T-helper 2 cell (primary cell): ENCODE data around the gene KLHDC7B.

Experiments used
- DNase-seq, 5 experiments: peaks; one replicate each; pipeline versions ENCODE4 v3.0.0 to v3.0.0-alpha.2; 2012 to 2022

KLHDC7B gene

DNA sequence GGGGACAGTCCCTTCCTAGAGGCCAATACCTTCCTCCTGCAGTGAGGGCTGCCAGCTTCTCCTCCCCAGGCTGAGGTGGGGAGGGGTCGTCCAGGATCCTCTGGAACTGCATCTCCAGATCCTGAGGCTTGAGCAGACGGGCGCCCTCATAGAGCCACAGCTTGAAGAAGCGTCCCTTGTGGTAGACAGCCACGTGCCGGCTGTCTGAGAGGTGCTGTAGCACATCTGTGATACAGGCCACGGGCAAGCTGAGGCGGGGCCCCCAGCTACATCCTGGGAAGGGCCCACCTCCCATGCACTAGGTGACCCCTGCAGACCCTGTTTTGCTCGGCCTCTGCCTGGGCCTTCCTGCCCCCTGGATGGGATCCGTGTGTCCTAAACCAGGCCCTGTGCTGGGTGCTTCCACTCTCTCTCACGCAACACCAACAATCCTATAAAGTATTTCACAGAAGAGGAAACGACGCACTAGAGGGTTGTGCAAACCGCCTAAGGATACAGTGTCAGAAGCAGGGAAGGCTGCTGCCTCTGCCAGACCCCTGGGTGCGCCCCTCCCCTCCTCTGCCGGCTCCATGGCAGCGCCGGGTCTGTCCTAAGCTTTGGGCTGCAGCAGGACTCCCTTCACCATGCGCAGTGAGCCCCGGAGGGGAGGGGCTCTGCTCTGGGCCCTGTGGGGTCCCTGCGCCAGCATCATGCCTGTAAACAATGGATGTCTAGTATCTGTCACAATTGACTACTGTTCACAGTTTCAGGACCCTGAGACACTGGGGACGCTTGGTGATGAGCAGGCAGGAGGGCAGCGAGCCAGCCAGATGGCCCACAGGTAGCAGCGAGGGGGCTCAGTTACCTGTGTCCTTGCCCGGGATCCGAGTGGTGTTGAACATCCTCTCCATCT lies 28.0 kb downstream of the KLHDC7B start:
- DNase-seq, result no peak

DNA sequence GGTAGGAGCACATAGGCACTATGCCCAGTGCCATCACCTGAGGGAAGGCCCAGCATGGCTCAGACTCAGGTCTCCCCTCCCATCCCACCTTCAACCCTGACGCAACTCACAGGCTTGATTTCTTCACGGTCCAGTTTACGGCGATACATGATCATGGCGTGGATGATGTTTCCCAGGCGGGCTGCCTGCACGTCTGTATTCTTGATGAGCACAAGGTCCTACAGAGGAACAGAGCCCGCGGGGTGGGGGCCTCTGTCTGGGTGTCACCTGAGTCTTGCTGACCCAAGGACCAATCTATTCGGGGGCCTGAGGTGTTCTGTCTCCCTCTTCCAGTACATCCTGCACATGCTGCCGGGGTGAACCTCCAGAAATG lies 28.7 kb downstream of the KLHDC7B start:
- no peak for DNase-seq

DNA sequence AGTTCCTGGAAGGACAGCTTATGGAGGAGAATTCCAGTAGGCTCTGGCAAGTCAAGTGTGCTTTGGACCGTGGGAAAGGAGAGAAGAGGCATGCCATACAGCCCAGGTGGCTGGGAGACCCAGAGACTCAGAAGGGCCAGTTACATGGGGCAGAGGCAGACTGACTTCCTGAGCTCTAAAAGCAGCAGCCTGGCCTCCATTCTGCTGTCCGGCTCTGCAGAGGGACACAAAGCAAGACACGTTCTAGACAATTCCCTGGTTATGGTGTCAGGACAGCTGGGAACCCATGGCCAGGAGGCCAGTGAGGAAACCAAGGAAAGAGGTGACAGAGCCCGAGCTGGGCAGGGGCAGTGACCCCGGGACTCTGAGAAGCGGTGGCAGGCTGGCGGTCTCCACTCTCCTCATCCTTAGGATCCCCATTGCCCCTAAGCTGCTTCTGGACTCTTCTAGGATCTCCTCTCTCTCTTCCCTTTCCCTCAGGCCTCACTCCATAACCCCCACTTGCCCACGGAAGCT lies 29.8 kb downstream of the KLHDC7B start:
- no peak for DNase-seq

DNA sequence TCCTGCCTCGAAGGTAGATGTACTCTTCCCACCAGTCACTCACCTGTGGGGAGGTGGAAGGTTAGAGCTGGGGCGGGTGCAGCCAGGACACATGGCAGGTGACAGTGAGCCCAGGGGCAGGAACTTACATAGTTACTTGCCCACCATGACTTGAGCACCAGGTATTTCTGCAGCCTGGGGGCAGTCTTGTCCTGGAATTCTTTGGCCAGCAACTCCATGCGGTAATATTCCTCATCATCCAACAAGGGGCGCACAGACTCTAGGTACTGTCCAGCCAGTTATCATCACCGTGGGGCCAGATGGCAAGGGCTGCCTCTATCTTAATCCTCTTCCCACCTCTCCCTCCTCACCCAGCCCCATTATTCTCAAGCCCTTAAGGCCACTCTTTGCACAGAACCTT lies 30.4 kb downstream of the KLHDC7B start:
- DNase-seq, result peak in 1 of 5 experiments; percentile 7

DNA sequence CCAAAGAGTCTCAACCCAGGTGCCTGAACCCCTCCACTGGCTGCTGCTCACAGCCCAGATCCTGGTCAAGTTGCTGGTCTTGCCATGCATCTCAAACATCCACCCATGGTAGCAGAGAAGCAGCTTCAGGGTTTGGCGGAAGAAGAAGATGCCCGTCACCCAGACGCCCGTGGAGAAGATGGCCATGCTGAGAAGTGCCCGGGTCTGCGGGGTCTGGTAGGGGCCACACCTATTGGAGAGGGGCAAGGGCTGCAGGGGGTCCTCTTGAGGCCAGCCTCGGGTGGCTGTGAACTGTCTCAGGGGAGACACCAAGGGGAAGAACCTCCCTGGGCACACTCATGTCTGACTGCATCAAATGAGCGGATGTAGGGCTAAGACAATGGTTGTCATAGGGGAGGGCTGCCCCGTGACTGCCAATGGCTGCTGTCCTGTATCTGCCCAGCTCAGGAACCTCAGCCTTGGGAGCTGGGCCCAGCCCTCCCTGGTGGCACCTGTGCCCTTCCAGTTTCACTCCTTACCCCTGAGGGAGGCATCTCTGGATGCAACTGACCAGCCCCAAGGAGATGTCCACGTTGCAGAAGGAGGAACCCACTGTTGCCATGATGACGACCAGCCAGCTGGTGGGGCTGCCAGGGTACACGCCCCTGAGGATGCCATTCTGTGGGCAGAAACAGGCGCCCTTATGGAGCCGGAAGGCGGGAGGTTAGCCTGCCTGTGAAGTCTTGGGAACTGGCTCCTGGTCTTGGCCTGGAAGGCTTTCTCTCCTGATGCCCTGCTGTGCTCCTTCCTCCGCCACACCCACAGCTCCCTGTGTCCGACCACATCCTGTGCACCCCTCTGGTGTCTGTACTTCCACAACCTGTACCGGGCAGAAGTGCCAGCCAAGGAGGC lies 31.4 kb downstream of the KLHDC7B start:
- DNase-seq, result peak in 1 of 5 experiments; percentile 9

DNA sequence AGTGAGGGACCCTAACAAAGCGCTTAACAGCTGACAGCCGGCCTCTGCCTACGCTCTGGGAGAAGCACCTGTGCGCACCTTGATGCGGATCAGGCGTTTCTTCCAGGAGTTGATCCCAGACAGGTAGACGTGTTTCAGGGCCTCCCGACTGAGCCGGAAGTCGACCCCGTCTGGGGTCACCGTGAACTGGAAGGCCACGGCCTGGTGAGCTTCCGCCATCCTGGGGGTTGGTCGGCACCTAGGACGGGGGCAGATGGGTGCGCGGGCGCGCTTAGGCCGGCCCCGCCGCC lies 31.9 kb downstream of the KLHDC7B start:
- no peak for DNase-seq

DNA sequence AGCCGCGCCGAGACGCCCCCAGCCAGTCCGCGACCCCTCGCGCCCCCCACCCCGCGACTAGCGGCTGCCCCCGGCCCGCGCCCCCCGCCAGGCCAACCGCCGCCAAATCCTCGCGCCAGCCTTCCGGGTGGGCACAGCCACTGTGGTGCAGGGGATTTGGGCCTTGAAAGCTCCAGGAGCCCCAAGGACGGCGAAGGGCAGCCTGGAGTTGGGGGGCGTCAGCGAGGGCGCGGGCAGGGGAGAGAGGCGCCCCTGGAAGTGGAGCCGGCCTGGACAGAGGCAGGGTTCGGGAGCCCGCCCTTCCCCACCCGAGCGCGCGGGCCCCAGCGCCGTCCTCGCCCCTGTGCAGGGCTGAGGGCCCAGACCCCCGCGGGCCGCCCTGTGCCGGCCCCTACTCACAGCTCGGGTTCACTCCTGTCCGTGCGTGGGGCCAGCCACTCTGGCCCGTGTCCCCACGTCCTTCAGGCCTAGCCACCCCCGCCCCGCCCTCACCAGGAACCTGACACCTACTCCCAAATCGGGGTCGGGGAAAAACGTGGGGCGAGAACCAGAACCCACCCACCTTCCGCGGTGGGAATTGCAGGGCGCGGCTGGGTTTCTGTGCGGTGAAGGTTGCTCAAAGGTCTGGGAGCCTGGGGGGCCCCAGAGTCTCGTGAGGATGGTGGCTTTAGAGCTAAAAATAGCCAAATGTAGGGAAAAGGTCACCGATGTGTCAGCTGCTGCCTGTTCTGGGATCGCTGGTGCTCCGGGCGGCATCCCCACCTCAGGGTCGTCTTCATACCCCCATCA lies 32.5 kb downstream of the KLHDC7B start, which contains the start of gene CPT1B:
TSS of gene CPT1B (minus strand) at position 441 of the 789 bp plus-strand sequence. CDS start 512 bp downstream, outside the sequence.
- DNase-seq, result no peak

DNA sequence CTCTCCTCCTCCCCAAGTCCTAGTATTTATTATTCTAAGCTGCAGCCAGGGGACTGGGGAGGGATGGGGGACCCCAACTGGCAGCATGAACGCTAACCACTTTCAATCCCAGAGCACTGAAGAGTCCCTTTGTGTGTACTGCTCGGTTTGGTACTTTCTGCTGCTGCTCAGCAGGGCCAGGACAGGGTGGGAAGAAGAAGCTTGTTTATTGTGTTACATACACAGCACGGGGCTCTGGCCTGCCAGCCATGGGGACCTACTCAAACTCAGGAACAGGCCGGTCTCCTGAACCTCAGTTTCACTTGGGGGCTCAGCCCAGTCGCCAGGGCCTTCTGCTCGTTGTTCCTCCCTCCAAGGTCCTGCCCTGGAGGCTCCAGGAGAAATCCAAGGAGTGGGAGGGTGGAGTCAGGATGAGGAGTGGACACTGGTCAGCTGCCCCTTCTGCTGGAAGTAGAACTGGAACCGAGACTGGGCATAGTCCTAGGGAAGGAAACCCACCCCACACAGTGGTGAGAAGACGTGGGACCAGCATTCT lies 33.1 kb downstream of the KLHDC7B start:
- DNase-seq, result no peak

DNA sequence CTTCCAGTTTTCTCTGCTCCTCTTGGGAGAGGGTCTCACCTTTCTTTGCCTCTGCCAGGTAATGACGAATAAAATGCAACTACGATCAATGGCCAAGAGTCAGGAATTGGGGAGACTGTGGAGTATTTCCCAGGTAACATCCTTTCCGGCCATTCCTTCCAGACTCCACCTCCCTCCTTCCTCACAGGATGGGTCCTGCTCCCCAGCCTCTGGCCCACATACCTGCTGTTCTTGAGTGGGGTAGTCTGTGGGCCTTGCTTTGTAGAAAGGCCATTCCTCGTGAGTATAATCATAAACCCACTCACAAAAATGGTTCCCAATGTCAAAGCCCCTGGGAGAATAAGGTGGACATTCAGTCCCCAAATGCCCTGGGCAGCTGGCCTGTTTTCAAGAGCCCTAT lies 34.1 kb downstream of the KLHDC7B start:
- DNase-seq, result no peak

DNA sequence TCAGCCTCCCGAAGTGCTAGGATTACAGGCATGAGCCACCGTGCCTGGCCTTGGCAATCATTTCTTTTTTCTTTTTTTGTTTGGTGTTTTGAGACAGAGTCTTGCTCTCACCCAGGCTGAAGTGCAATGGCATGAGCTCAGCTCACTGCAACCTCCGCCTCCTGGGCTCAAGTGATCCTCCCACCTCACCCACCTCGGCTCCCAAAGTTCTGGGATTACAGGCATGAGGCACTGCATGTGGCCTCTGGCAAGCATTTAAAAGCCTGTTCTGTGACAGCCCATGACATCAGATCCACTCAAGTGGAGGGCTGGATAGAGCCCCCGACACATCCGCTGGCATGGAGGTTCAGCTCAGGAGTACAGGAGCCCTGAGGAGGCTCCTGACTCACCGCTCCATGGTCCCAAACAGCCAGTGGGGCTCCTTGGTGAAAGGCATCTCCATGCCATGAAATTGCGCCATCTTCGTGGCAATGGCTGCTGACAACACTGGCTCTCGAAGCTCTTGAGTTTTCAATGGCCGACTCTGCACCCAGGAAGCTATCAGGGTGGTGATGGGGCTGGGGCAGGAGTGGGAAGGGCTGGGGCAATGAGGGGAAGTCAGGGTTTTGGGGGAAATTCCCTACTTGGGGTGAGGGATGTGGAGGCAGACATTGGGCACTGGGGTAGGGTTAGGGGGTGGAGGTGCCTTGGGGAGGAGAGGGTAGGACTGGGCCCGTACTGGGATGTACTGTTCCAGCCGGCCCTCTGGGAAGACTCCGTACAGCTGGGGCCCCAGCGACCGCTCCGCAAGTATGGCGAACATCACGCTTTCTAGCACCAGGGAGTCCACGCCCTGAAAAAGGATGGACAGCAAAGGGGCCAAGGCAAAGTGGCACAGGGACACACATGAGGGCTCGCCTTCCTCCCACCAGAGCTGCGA lies 35.6 kb downstream of the KLHDC7B start:
- no peak for DNase-seq

DNA sequence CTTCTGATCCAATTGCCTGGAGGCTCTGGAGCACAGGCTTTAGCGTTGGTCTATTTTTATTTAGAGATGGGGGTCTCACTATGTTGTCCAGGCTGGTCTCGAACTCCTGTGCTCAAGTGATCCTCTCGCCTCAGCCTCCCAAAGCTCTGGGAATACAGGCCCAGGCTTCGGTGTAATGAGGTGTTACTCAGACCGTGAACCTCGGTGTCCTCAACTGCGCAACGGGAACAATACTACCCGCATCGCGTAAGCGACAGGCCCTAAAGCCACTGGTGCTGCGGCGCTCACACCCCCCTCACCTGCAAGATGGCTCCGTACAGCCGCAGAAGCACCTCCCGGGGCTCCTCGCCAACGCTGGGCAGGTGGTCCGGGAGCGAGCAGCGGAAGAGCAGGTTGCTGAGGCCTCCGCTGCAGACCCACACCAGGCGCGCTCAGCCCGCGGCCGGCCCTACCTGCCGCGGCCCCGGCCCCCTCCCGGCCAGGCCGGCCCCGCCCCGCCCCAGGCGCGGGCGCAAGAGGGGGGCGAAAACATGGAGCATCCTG lies 36.3 kb downstream of the KLHDC7B start:
- peak in 2 of 5 experiments; percentile 23 to 73 for DNase-seq

DNA sequence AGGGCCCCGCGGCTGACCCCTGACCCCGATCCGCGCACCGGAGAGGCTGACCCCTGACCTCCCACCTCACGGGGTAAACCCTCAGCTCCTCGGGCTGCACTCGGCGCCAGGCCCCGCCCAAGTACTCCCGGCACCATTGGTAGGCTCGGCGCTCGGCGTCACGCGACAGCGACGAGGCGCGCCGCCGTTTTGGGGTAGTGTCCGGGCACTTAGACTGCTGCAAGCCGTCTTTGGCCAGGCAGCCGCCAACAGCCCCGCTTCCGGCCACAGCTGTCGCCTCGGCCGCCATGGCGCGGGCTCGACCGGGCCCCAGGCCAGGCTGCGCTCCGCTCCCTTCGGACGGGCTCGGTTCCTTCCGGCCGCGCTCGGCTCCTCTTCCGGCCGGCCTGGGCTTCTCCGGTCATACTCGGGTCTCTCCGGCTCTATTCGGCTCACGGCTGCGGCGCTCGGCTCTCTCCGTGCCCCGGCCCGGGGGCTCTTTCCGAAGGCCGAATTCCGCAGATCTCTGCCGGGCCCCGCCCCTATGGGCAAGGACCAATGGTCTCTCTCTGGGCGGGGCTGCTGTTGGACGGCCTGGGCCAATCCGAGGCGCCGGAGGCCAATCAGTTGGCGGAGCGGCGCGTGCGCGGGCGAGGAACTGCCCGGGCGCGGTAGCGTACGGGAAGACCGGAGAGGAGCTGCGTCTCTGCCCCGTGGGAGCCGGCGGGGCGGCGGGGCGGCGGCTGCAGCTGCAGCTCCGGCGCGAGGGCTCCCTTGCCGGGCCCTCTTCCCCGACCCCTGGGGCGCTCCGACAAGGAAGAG lies 37.0 kb downstream of the KLHDC7B start, which contains the start of gene CHKB:
TSS of gene CHKB (minus strand) at position 357 of the 801 bp plus-strand sequence. CDS start at position 289, 68 bp downstream.
- DNase-seq, result peak; percentile 95 to 99 (median 98)

DNA sequence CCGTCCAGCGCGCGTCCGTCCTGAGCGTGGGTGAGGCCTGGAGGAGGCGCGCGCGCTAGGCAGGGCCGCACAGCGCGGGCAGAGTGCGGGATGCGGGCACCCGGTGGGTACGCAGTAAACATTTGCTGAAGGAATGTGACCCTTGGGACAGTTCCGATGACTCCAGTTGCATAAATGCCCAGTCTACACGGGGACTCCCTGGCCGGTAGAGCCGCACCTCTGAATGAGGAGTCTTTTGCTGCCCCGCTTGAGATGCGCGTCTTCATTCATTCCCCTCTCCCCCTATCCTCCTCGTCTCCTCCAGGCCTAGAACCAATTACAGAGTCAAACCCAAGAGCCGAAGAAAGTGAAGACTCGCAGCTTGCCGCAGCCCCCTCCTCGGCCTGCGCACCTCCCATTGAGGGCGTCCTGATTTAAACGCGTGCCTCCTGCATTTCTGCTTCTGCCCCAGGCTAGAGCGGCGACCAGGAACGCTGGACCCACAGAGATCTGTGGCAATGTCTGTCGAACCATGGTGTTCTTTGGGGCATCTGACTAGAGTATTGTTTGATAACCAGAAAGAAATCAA lies 37.7 kb downstream of the KLHDC7B start:
- DNase-seq, result no peak

DNA sequence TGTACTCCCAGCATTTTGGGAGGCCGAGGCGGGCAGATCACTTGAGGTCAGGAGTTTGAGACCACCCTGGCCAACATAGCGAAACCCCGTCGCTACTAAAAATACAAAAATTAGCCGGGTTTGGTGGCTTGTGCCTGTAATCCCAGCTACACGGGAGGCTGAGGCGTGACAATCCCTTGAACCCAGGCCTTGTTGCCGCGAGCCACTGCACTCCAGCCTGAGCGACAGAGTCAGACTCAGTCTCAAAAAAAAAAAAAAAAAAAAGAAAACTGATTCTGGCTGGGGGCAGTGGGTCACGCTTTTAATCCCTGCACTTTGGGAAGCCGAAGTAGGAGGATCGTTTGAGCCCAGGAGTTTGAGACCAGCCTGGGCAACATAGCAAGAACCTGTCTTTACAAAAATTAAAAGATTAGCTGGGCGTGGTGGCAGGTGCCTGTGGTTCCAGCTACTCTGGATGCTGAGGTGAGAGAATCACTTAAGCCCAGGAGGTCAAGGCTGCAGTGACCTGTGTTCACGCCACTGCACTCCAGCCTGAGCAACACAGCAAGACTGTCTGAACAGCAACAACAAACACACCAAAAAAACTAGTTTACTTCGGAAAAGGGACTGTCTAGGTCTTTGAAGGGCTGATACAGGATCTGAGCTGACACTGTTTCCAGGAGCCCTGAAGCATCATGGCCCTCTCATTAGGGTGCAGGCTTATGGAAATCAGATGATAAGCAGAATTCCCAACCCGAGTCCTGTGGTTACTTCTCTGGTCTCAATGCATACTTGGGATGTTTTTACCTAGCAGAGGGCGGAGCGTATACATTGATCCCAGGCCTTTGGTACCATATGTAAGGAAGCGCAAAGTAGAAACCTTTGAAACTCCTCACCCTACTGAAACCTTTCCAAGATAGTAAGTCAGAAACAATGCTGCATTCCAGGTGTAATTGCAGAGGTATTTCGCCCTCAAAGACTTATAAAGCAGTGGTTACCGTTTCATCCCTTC lies 38.7 kb downstream of the KLHDC7B start:
- DNase-seq, result no peak

DNA sequence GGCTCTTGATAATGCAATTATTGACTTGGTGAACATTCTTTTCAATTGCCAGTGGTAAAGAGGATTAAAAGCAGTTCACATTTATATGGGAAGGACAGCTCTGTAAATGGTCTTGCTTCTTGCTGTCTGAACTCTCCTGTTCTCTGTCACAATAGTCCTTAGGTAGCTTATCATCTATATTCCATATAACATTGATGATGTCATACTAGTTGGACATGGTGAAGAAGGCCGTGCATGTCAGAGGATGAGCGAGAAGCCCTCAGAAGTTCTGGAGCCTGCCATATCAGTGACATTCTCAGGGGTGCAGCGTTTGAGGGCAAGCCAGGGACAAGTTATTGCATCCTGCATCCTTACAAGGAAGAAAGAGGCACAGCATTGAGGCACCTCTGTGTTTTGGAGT lies 39.5 kb downstream of the KLHDC7B start:
- no peak for DNase-seq

DNA sequence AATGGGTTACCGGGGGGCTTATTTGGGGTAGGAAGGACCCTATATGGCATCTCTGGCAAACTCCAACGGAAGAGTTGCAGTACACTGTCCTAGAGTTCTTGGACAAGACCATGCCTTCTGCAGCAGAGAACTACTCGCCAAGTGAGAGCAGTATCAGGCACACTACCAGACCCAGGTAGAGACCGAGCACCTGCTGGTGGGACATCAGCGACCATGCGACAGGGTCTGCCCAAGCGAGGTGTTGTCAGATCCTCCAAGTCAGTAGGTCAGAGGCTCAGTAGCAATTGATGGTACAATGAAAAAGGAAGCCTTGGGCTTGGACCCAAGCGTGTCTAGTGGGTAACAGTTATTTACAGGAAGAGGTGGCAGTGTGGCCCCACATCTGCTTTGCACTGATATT lies 40.1 kb downstream of the KLHDC7B start:
- DNase-seq, result no peak

DNA sequence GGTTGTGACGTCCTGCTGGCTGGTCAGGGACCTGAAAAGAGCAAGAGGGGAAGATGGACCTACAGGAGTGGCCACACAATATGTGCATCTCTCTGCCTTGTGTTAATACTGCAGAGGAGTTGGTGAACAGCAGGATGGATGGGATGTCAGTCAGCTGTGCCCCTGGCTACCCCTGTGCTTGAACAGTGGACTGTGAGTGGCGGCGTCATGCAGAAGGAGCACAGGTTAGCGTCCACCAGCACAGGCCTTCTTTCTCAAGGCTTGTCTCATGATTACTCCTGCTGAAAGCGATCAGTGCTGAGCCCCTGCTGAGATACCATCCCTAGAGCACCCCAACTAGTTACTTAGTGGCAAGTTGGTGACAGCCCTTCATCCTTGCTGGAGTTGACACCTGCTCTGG lies 40.7 kb downstream of the KLHDC7B start:
- no peak for DNase-seq

DNA sequence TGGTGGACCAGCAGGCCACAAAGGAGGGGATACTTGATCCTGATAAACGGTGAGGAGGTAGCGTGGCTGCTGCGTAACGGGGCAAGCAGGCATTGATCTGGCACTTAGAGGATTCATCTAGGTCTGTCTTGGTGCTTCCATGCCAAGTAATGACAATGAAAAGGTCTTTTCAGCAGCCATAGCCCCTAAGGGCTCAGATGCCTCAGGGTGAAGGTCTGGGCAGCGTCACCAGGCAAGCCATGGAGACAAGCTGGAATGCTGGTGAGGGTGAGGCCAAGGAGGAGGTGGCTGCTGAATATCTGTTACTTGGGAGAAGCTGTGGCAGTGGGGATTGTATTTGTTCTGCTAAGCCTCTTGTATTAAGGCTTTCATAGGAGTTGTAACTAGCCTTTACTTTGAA lies 41.7 kb downstream of the KLHDC7B start:
- DNase-seq, result no peak
